ENCODE data around the gene CELA1. TPM values are rescaled to one million over a fixed set of nuclear protein-coding genes. Genes with fewer than 3 reads are reported as not detected.

CELA1 gene
- total RNA-seq = not detected

GRCh38 chr12:51346581-51346980 is at the start of gene CELA1:
Gene CELA1 (minus strand): TSS chr12:51346679. CDS start chr12:51346638, 41 bp downstream.

GRCh38 chr12:51391283-51392123 is 45.0 kb upstream of the CELA1 start, which contains the start of gene GALNT6:
Gene GALNT6 (minus strand): TSS chr12:51391406. CDS start chr12:51379781, 11,625 bp downstream.

DNA sequence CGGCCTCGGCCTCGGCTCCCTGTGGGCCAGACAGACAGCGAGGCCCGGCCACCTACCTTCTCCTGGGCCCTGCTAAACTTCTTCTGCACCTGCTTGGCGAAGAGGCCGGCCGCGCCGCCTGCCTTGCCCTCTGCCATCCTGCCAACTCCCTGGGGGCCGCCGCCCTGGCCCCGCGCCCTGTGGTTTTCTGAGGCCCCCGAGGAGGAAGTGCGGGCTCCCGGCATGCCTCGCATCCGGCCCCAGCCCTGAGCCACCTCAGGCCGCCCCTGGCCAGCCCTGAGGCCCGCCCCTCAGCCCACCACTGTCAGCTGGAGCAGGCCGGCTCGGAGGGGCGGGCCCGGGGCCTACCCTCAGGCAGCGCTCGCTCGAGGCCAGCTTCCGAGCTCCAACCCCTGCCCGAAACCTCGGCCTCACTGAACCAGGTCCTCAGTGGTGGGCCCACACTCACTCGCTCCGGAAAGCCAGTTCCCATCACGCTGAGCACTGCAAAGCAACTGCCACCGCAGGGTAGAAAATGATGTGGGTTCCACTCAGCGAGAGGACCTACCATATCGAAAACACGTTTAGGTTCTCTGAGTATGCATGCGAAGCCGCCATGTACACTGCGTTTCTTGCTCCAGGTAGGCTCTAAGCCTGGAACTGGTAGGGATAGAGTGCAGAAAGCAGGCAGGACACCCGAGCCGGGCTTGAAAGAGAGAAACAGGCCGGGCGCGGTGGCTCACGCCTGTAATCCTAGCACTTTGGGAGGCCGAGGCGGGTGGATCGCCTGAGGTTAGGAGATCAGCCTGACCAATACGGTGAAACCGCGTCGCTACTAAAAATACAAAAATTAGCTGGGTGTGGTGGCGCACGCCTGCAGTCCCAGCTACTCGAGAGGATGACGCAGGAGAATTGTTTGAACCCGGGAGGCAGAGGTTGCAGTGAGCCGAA is 22.2 kb downstream of the CELA1 start, which contains the start of gene BIN2:
Gene BIN2 (minus strand): TSS at position 209 of the 930 bp plus-strand sequence. CDS start 72 bp downstream, at position 137.

Other genes with a start within 250 kb of the CELA1 start
- gene TFCP2, start 173.5 kb downstream of the CELA1 start, total RNA-seq = 37.2 TPM
- 5.1 TPM for gene POU6F1, start 128.6 kb downstream of the CELA1 start, total RNA-seq
- 184 TPM for gene DAZAP2, start 107.9 kb downstream of the CELA1 start, total RNA-seq
- 13.8 TPM for gene SMAGP, start 76.3 kb downstream of the CELA1 start, total RNA-seq
- gene BIN2, start 22.5 kb downstream of the CELA1 start, total RNA-seq = 4.3 TPM
- 8.6 TPM for gene GALNT6, start 44.7 kb upstream of the CELA1 start, total RNA-seq
- 3.0 TPM for gene SLC4A8, start 78.2 kb upstream of the CELA1 start, total RNA-seq
- gene SCN8A, start 244.6 kb upstream of the CELA1 start, total RNA-seq = 3.7 TPM

All from metanephros (tissue), 1 donor.